GM23248 (cell line): Measurements from ENCODE around the gene NF1. TPM values are rescaled to one million over a fixed set of nuclear protein-coding genes. Genes with fewer than 3 reads are reported as not detected.

Source experiments
- DNase-seq: peaks from one replicate; pipeline ENCODE4 v3.0.0-alpha.2; 2015
- H2AFZ ChIP-seq: fragments of 200-600 bp; sonication (generic); 2 replicates; pipeline ENCODE4 v1.6.1; 2016; ENCODE audit warnings: antibody characterized with exemption
- H3F3A ChIP-seq: fragments of 200-600 bp; sonication (generic); 2 replicates; pipeline ENCODE4 v1.6.1; 2016; ENCODE audit warnings: mild to moderate bottlenecking, antibody characterized with exemption, mixed run types; ENCODE audit not compliant: insufficient read depth
- H3K27ac ChIP-seq: fragments of 200-600 bp; sonication (generic); 2 replicates; pipeline ENCODE4 v1.5.1; 2016; ENCODE audit warnings: mild to moderate bottlenecking
- H3K27me3 ChIP-seq: fragments of 200-600 bp; sonication (generic); replicated peaks from 2 replicates; pipeline ENCODE4 v1.6.1; 2016; ENCODE audit warnings: mild to moderate bottlenecking; ENCODE audit not compliant: insufficient read depth
- H3K36me3 ChIP-seq: fragments of 200-600 bp; sonication (generic); 2 replicates; pipeline ENCODE4 v1.6.1; 2016; ENCODE audit warnings: low read depth, mild to moderate bottlenecking
- H3K4me1 ChIP-seq: fragments of 200-600 bp; sonication (generic); 2 replicates; pipeline ENCODE4 v1.6.1; 2016; ENCODE audit warnings: mild to moderate bottlenecking; ENCODE audit not compliant: insufficient read depth
- H3K4me2 ChIP-seq: fragments of 200-600 bp; sonication (generic); one replicate; pipeline ENCODE4 v1.6.1; 2016; ENCODE audit warnings: mild to moderate bottlenecking; ENCODE audit not compliant: unreplicated experiment
- H3K4me3 ChIP-seq: fragments of 200-600 bp; sonication (generic); 2 replicates; pipeline ENCODE4 v1.5.1; 2016; ENCODE audit warnings: mild to moderate bottlenecking
- H3K79me2 ChIP-seq: fragments of 200-600 bp; sonication (generic); 2 replicates; pipeline ENCODE4 v1.6.1; 2016; ENCODE audit warnings: mild to moderate bottlenecking; ENCODE audit not compliant: insufficient read depth
- H3K9ac ChIP-seq: fragments of 200-600 bp; sonication (generic); 2 replicates; pipeline ENCODE4 v1.6.1; 2016; ENCODE audit warnings: mild to moderate bottlenecking
- H3K9me2 ChIP-seq: fragments of 200-600 bp; sonication (generic); 2 replicates; pipeline ENCODE4 v1.6.1; 2016; ENCODE audit warnings: mixed run types, mild to moderate bottlenecking, moderate library complexity; ENCODE audit not compliant: insufficient read depth
- H3K9me3 ChIP-seq: fragments of 200-600 bp; sonication (generic); one replicate; pipeline ENCODE4 v1.6.1; 2017; ENCODE audit warnings: low read depth
- H4K20me1 ChIP-seq: fragments of 200-600 bp; sonication (generic); 2 replicates; pipeline ENCODE4 v1.6.0; 2016; ENCODE audit not compliant: insufficient read depth
- EZH2 ChIP-seq: fragments of 200-600 bp; sonication (generic); IDR thresholded peaks from 2 replicates; pipeline ENCODE4 v1.6.1; 2018; ENCODE audit warnings: antibody characterized with exemption, mild to moderate bottlenecking; ENCODE audit not compliant: insufficient read depth, poor library complexity, severe bottlenecking
- EZH2phosphoT487 ChIP-seq: fragments of 200-600 bp; sonication (generic); IDR thresholded peaks from 2 replicates; pipeline ENCODE4 v1.6.1; 2018; ENCODE audit warnings: antibody characterized with exemption, moderate library complexity, mild to moderate bottlenecking, low read depth; ENCODE audit not compliant: insufficient read depth
- WGBS, 2 experiments: methylation state at CpG; one replicate each; pipeline ENCODE4 v1.1.6; 2015 to 2017; ENCODE audit warnings: low lambda C conversion rate in 2 of 2, low coverage in 1 of 2; ENCODE audit errors: missing lambda C conversion rate in 2 of 2; 5-methylcytosine and 5-hydroxymethylcytosine counted together
- in situ Hi-C: fragments of 300-500 bp; cut with MboI; formaldehyde crosslinking; loops from 2 replicates; pipeline ENCODE4 v1.15.0; 2020
- polyA plus RNA-seq: library from polyadenylated mRNA; unstranded; fragments of >200 nt; fragmentation: Nextera tagmentation; extraction: Ambion mirVana; gene quantifications from 2 replicates; pipeline ENCODE4 v1.2.1, GENCODE V29; 2016
- total RNA-seq: library from RNA; depleted of rRNA; stranded (reverse); fragments of >200 nt; shearing (Covaris generic); gene quantifications from 2 replicates; pipeline ENCODE4 v1.2.3, GENCODE V29; 2014

Gene NF1
- total and polyA plus RNA-seq, 2 experiments from 2014 or later, result 6.1 to 24.4 TPM

- Histone ChIP-seq H3K27me3 (no peaks in the 10 kb centered on the region), H4K20me1 (no peaks in the 10 kb centered on the region)
- 88 to 90% methylated on average over 5 of the region's 5 CpGs for WGBS, 2 experiments
These were observed 213.9 kb downstream of the NF1 start for GRCh38 chr17:31308372-31309334.

DNA sequence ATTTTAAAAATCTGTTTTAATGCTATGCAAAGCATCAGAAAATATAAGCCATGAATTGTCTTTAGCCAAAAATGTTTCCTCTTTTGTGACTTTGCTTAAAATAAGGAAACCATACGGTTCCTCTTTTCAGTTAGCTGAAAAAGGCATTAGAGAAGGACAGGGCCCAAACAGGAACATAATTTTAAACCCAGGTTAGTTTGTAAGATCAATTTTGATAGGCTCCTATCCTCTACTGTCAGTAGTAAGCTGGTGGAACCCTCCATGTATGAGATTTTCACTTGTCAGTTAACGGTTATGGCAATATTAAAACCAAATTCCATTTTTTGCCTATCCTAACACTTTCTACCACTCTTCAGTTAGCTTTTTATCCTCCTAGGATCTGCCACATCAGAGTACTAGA, 214.8 kb downstream of the NF1 start:
- peaks cover 15% of the 10 kb centered on the region for H3K4me1 ChIP-seq
- DNase-seq, result no peak
- H2AFZ ChIP-seq, result no peak overlapping the region
- no peaks in the 10 kb centered on the region for H4K20me1 ChIP-seq
- H3K9me2 ChIP-seq, result no peaks in the 10 kb centered on the region
- WGBS, 2 experiments, result 88 to 96% methylated on average over 2 of the region's 2 CpGs
- H3K36me3 ChIP-seq, result no peaks in the 10 kb centered on the region
- H3K79me2 ChIP-seq, result peaks cover 11% of the 10 kb centered on the region; the same call in 1 of the 2 replicates
- no peak overlapping the region for H3K9ac ChIP-seq
- in situ Hi-C loops, result no loop called here
- TF ChIP-seq EZH2, result no peak
- TF ChIP-seq EZH2phosphoT487, result no peak
- H3K27ac ChIP-seq, result no peak overlapping the region
- no peaks in the 10 kb centered on the region for H3K27me3 ChIP-seq
- H3F3A ChIP-seq, result peaks cover 14% of the 10 kb centered on the region
- no peaks in the 10 kb centered on the region for H3K9me3 ChIP-seq
- H3K4me2 ChIP-seq, result no peak overlapping the region
- no peak overlapping the region for H3K4me3 ChIP-seq

More at GRCh38 chr17:31308372-31309334, 213.9 kb downstream of the NF1 start:
- H3K9me3 ChIP-seq, result no peaks in the 10 kb centered on the region
- no peak overlapping the region for H3K9ac ChIP-seq
- no peak overlapping the region for H3K4me2 ChIP-seq
- no peak overlapping the region for H3K27ac ChIP-seq
- H3K4me1 ChIP-seq, result peaks cover 6% of the 10 kb centered on the region
- peaks cover 11% of the 10 kb centered on the region; the same call in 1 of the 2 replicates for H3K79me2 ChIP-seq
- no peak overlapping the region for H2AFZ ChIP-seq
- TF ChIP-seq EZH2phosphoT487, result no peak
- no peak for TF ChIP-seq EZH2
- no peaks in the 10 kb centered on the region for H3K36me3 ChIP-seq
- DNase-seq, result no peak
- in situ Hi-C loops, result no loop called here
- peaks cover 5% of the 10 kb centered on the region; the same call in 1 of the 2 replicates for H3F3A ChIP-seq
- H3K4me3 ChIP-seq, result no peak overlapping the region
- H3K9me2 ChIP-seq, result no peaks in the 10 kb centered on the region

- no peak overlapping the region for H3K27ac ChIP-seq
- H3K27me3 ChIP-seq, result no peaks in the 10 kb centered on the region
- no peaks in the 10 kb centered on the region for H3K9me3 ChIP-seq
- H3K36me3 ChIP-seq, result no peaks in the 10 kb centered on the region
- TF ChIP-seq EZH2phosphoT487, result no peak
- no peak for TF ChIP-seq EZH2
- peaks cover 4% of the 10 kb centered on the region; the same call in 1 of the 2 replicates for H3K79me2 ChIP-seq
- H3F3A ChIP-seq, result peaks cover 17% of the 10 kb centered on the region
- H3K4me3 ChIP-seq, result no peak overlapping the region
- H3K9ac ChIP-seq, result no peak overlapping the region
- in situ Hi-C loops, result no loop called here
- H4K20me1 ChIP-seq, result no peaks in the 10 kb centered on the region
- no peaks in the 10 kb centered on the region for H3K9me2 ChIP-seq
- no peak for DNase-seq
- H3K4me1 ChIP-seq, result peaks cover 16% of the 10 kb centered on the region
- H2AFZ ChIP-seq, result no peak overlapping the region
- no peak overlapping the region for H3K4me2 ChIP-seq
- 7 to 10% methylated on average over 2 of the region's 2 CpGs for WGBS, 2 experiments
These were observed 215.5 kb downstream of the NF1 start for GRCh38 chr17:31310260-31310659.

DNA sequence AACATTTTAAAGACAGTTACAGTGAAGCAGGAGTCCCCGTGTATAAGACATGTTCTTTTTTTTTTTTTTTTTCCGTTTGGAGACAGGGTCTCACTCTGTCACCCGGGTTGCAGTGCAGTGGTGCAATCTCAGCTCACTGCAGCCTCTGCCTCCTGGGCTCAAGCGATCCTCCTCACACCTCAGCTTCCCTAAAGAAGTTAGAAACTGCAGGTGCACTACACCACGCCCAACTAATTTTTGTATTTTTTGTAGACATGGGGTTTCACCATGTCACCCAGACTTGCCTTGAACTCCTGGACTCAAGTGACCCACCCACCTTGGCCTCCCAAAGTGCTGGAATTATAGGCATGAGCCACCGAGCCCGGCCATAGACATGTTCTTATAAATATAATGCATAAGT, 216.1 kb downstream of the NF1 start:
- Histone ChIP-seq H3K4me1 (peaks cover 16% of the 10 kb centered on the region), H3K27ac (no peak overlapping the region), H2AFZ (no peak overlapping the region), H3K27me3 (no peaks in the 10 kb centered on the region), H3K9ac (no peak overlapping the region), H3K4me2 (no peak overlapping the region), H3F3A (peaks cover 17% of the 10 kb centered on the region), H3K79me2 (no peaks in the 10 kb centered on the region), H3K4me3 (no peak overlapping the region), H3K36me3 (no peaks in the 10 kb centered on the region), H3K9me2 (no peaks in the 10 kb centered on the region), H4K20me1 (no peaks in the 10 kb centered on the region), H3K9me3 (no peaks in the 10 kb centered on the region)
- DNase-seq, result no peak
- TF ChIP-seq EZH2phosphoT487, result no peak
- no peak for TF ChIP-seq EZH2
- 95 to 96% methylated on average over 7 of the region's 7 CpGs for WGBS, 2 experiments
- in situ Hi-C loops, result no loop called here
